Measurements from ENCODE around the gene ALKBH1. TPM values are rescaled to one million over a fixed set of nuclear protein-coding genes. Genes with fewer than 3 reads are reported as not detected.
"Not testable (repeated sequence)": the region's sequence is repeated elsewhere in the genome, so short reads cannot be mapped to it uniquely, and the experiment has no call there.

ALKBH1 gene
- total RNA-seq, 1 donor from 2014 or later, result 15.2 TPM

DNA sequence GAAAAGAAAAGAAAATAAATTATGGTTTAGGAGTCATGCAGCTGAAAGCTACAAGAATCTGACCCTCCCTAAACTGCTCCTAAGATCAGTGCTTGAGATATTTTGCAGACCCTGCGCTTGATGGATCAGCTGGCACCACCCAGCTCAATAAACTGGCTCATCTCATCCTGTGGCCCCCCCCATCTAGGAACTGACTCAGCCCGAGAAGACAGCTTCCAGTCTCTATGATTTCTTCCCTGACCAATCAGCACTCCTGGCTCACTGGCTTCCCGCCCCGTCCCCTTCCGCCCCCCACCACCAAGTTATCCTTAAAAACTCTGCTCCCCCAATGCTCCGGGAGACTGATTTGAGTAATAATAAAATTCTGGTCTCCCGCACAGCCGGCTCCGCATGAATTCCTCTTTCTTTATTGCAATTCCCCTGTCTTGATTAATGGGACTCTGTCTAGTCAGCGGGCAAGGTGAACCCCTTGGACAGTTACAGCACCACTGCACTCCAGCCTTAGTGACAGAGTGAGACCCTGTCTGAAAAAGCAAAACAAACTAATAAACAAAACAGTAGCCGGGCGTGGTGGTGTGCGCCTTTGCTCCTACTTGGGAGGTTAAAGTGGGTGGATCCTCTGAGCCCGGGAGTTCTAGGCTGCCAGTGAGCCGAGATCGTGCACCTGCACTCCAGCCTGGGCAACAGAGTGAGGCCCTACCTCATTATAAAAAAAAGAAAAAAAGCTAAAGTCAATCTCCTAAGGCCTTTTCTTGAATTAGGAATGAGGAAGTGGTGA is 66.9 kb downstream of the ALKBH1 start:
- H3K27ac ChIP-seq (ENCODE audit: low read depth, low read length), result no peak overlapping the region
- H3K4me3 Mint-ChIP-seq (ENCODE audit: unreplicated experiment), result no peak overlapping the region
- DNase-seq (ENCODE audit: low read depth) (no peak), FAIRE-seq (no peak)
- peak overlapping the region; percentile 76 for H3K4me2 ChIP-seq (ENCODE audit: low read length)
- no peaks in the 10 kb centered on the region for H3K27me3 ChIP-seq (ENCODE audit: insufficient read depth, low read length)
- H3K27me3 Mint-ChIP-seq (ENCODE audit: low read depth, unreplicated experiment), result no peaks in the 10 kb centered on the region
- peaks cover 25% of the 10 kb centered on the region for H3K4me1 ChIP-seq (ENCODE audit: insufficient read depth, low read length)
- peaks cover 9% of the 10 kb centered on the region for H3K4me1 Mint-ChIP-seq (ENCODE audit: low read depth, unreplicated experiment)
- no peaks in the 10 kb centered on the region for H4K20me1 ChIP-seq (ENCODE audit: insufficient read depth, low read length)
- peaks cover 3% of the 10 kb centered on the region for H3K9me3 Mint-ChIP-seq (ENCODE audit: unreplicated experiment)
- H3K79me2 ChIP-seq (ENCODE audit: insufficient read depth, low read length), result no peaks in the 10 kb centered on the region
- peak overlapping the region; percentile 64 for H3K9ac ChIP-seq (ENCODE audit: low read length)
- peak overlapping the region; percentile 94 for H2AFZ ChIP-seq (ENCODE audit: low read depth, low read length)
- no peaks in the 10 kb centered on the region for H3K9me3 ChIP-seq (ENCODE audit: insufficient read depth, low read depth, low read length)
- no peaks in the 10 kb centered on the region for H3K36me3 ChIP-seq (ENCODE audit: insufficient read depth, low read length)
- H3K27ac Mint-ChIP-seq (ENCODE audit: unreplicated experiment), result peak overlapping the region; percentile 50
- no peak overlapping the region for H3K4me3 ChIP-seq (ENCODE audit: insufficient read depth, low read depth, low read length)
- no peak for TF ChIP-seq EZH2 (IDR thresholded peaks at IDR 0.05; ENCODE audit: insufficient read depth, low read length)
- TF ChIP-seq, protein P1, sequence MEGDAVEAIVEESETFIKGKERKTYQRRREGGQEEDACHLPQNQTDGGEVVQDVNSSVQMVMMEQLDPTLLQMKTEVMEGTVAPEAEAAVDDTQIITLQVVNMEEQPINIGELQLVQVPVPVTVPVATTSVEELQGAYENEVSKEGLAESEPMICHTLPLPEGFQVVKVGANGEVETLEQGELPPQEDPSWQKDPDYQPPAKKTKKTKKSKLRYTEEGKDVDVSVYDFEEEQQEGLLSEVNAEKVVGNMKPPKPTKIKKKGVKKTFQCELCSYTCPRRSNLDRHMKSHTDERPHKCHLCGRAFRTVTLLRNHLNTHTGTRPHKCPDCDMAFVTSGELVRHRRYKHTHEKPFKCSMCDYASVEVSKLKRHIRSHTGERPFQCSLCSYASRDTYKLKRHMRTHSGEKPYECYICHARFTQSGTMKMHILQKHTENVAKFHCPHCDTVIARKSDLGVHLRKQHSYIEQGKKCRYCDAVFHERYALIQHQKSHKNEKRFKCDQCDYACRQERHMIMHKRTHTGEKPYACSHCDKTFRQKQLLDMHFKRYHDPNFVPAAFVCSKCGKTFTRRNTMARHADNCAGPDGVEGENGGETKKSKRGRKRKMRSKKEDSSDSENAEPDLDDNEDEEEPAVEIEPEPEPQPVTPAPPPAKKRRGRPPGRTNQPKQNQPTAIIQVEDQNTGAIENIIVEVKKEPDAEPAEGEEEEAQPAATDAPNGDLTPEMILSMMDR (IDR thresholded peaks at IDR 0.05; ENCODE audit: insufficient read depth, low read depth, low read length), result no peak
- H3K36me3 Mint-ChIP-seq (ENCODE audit: low read depth, unreplicated experiment), result no peaks in the 10 kb centered on the region

DNA sequence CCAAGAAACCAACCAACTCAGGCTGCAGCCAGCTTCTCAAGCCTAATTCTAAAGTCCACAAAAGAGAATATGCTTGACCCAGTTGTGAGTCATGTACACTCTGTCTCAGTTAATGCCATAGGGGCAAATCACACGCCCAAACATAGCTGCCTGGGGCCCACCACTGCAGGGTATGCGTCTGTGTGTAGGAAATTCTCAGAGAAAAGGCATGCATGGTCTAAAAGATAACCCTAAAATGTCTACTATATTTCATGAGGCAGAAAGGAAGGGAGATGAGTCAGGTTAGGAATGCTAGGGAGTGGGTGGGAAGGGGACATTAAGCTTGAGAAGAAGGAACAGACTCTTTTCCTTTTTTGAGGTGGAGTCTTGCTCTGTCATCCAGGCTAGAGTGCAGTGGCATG is 69.1 kb downstream of the ALKBH1 start:
- Mint-ChIP-seq H3K27me3 (ENCODE audit: low read depth, unreplicated experiment) (no peaks in the 10 kb centered on the region), H3K27ac (ENCODE audit: unreplicated experiment) (peak overlapping the region; percentile 87), H3K36me3 (ENCODE audit: low read depth, unreplicated experiment) (no peaks in the 10 kb centered on the region), H3K9me3 (ENCODE audit: unreplicated experiment) (peaks cover 15% of the 10 kb centered on the region), H3K4me3 (ENCODE audit: unreplicated experiment) (no peak overlapping the region), H3K4me1 (ENCODE audit: low read depth, unreplicated experiment) (peaks cover 9% of the 10 kb centered on the region)
- H3K9me3 ChIP-seq (ENCODE audit: insufficient read depth, low read depth, low read length), result no peaks in the 10 kb centered on the region
- no peaks in the 10 kb centered on the region for H3K36me3 ChIP-seq (ENCODE audit: insufficient read depth, low read length)
- peak overlapping the region; percentile 95 for H3K27ac ChIP-seq (ENCODE audit: low read depth, low read length)
- no peak for TF ChIP-seq EZH2 (IDR thresholded peaks at IDR 0.05; ENCODE audit: insufficient read depth, low read length)
- TF ChIP-seq, protein P1 (IDR thresholded peaks at IDR 0.05; ENCODE audit: insufficient read depth, low read depth, low read length), result no peak
- DNase-seq (ENCODE audit: low read depth) (peak; percentile 94), FAIRE-seq (peak; percentile 39)
- peak overlapping the region; percentile 72 for H3K9ac ChIP-seq (ENCODE audit: low read length)
- H3K79me2 ChIP-seq (ENCODE audit: insufficient read depth, low read length), result no peaks in the 10 kb centered on the region
- H3K27me3 ChIP-seq (ENCODE audit: insufficient read depth, low read length), result no peaks in the 10 kb centered on the region
- peaks cover 25% of the 10 kb centered on the region for H3K4me1 ChIP-seq (ENCODE audit: insufficient read depth, low read length)
- H2AFZ ChIP-seq (ENCODE audit: low read depth, low read length), result peak overlapping the region; percentile 24
- H3K4me3 ChIP-seq (ENCODE audit: insufficient read depth, low read depth, low read length), result no peak overlapping the region
- H4K20me1 ChIP-seq (ENCODE audit: insufficient read depth, low read length), result no peaks in the 10 kb centered on the region
- H3K4me2 ChIP-seq (ENCODE audit: low read length), result peak overlapping the region; percentile 75

DNA sequence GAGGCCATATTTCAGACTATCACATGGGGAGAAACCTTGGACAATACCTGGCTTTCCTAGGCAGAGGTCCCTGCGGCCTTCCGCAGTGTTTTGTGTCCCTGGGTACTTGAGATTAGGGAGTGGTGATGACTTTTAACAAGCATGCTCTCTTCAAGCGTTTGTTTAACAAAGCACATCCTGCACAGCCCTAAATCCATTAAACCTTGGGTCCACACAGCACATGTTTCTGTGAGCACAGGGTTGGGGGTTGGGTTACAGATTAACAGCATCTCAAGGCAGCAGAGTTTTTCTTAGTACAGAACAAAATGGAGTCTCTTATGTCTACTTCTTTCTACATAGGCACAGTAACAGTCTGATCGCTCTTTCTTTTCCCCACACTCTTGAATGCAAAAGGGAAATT is 72.0 kb downstream of the ALKBH1 start:
- not testable (repeated sequence) for H3K27me3 Mint-ChIP-seq (ENCODE audit: low read depth, unreplicated experiment)

DNA sequence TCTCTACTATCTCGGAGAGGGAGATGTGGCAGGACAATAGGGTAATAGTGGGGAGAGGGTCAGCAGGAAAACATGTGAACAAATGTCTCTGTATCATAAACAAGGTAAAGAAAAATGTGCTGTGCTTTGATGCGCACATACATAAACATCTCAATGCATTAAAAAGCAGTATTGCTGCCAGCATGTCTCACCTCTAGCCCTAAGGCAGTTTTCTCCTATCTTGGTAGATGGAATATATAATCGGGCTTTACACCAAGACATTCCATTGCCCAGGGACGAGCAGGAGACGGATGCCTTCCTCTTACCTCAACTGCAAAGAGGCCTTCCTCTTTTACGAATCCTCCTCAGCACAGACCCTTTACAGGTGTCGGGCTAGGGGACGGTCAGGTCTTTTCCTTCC is 72.4 kb downstream of the ALKBH1 start:
- H3K36me3 Mint-ChIP-seq (ENCODE audit: low read depth, unreplicated experiment); FAIRE-seq; H3K4me1 Mint-ChIP-seq (ENCODE audit: low read depth, unreplicated experiment); H3K27me3 Mint-ChIP-seq (ENCODE audit: low read depth, unreplicated experiment); H3K4me2 ChIP-seq (ENCODE audit: low read length); H3K36me3 ChIP-seq (ENCODE audit: insufficient read depth, low read length); H3K27ac Mint-ChIP-seq (ENCODE audit: unreplicated experiment); H2AFZ ChIP-seq (ENCODE audit: low read depth, low read length); H3K4me3 ChIP-seq (ENCODE audit: insufficient read depth, low read depth, low read length); H3K27ac ChIP-seq (ENCODE audit: low read depth, low read length); H3K27me3 ChIP-seq (ENCODE audit: insufficient read depth, low read length); H3K79me2 ChIP-seq (ENCODE audit: insufficient read depth, low read length); H4K20me1 ChIP-seq (ENCODE audit: insufficient read depth, low read length); H3K4me3 Mint-ChIP-seq (ENCODE audit: unreplicated experiment); H3K9me3 ChIP-seq (ENCODE audit: insufficient read depth, low read depth, low read length); DNase-seq (ENCODE audit: low read depth); H3K9ac ChIP-seq (ENCODE audit: low read length): not testable (repeated sequence)
- peaks cover 23% of the 10 kb centered on the region for H3K9me3 Mint-ChIP-seq (ENCODE audit: unreplicated experiment)
- peaks cover 12% of the 10 kb centered on the region for H3K4me1 ChIP-seq (ENCODE audit: insufficient read depth, low read length)

More for the DNA sequence above, 72.0 kb downstream of the ALKBH1 start:
- H3K4me2 ChIP-seq (ENCODE audit: low read length); H3K27me3 ChIP-seq (ENCODE audit: insufficient read depth, low read length); H2AFZ ChIP-seq (ENCODE audit: low read depth, low read length); H3K79me2 ChIP-seq (ENCODE audit: insufficient read depth, low read length); H3K36me3 Mint-ChIP-seq (ENCODE audit: low read depth, unreplicated experiment); H3K9me3 ChIP-seq (ENCODE audit: insufficient read depth, low read depth, low read length); H3K4me1 Mint-ChIP-seq (ENCODE audit: low read depth, unreplicated experiment); DNase-seq (ENCODE audit: low read depth); H3K9ac ChIP-seq (ENCODE audit: low read length); H3K4me3 Mint-ChIP-seq (ENCODE audit: unreplicated experiment); FAIRE-seq; H3K27ac Mint-ChIP-seq (ENCODE audit: unreplicated experiment); H4K20me1 ChIP-seq (ENCODE audit: insufficient read depth, low read length); H3K36me3 ChIP-seq (ENCODE audit: insufficient read depth, low read length); H3K4me3 ChIP-seq (ENCODE audit: insufficient read depth, low read depth, low read length); H3K27ac ChIP-seq (ENCODE audit: low read depth, low read length): not testable (repeated sequence)
- peaks cover 23% of the 10 kb centered on the region for H3K9me3 Mint-ChIP-seq (ENCODE audit: unreplicated experiment)
- H3K4me1 ChIP-seq (ENCODE audit: insufficient read depth, low read length), result peaks cover 12% of the 10 kb centered on the region
